LoVo (cell line): ENCODE measurements around the gene MAPK8IP1.
"Not testable (repeated sequence)": the region's sequence is repeated elsewhere in the genome, so short reads cannot be mapped to it uniquely, and the experiment has no call there.

Source experiments
- DNase-seq: peaks from one replicate; pipeline ENCODE4 v3.0.0-alpha.2; 2016; ENCODE audit warnings: low spot score

Gene MAPK8IP1

GRCh38 chr11:45890886-45891550, 5.6 kb downstream of the MAPK8IP1 start:
- no peak for DNase-seq

DNA sequence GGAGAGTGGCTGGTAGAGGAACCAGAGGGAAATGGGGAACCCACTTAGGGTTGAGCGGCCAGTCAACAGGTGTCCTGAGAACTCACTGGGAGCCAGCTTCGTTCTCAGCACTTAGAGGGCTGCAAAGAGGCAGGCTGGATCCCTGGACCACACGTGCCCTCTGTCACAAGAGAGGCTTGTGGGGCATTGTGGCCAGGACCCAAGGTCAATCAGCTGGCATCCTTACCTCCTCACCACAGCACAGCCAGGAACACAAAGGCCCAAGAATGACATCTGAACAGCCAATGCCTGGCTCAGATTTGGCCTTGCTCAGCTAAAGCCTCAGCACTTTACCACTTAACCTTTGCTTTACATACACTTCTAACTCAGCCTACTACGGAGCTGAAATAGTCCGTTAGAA, 7.4 kb downstream of the MAPK8IP1 start:
- no peak for DNase-seq

GRCh38 chr11:45894555-45895247, 9.2 kb downstream of the MAPK8IP1 start:
- no peak for DNase-seq

- DNase-seq, result no peak
Observed at GRCh38 chr11:45895553-45896259, 10.3 kb downstream of the MAPK8IP1 start.

DNA sequence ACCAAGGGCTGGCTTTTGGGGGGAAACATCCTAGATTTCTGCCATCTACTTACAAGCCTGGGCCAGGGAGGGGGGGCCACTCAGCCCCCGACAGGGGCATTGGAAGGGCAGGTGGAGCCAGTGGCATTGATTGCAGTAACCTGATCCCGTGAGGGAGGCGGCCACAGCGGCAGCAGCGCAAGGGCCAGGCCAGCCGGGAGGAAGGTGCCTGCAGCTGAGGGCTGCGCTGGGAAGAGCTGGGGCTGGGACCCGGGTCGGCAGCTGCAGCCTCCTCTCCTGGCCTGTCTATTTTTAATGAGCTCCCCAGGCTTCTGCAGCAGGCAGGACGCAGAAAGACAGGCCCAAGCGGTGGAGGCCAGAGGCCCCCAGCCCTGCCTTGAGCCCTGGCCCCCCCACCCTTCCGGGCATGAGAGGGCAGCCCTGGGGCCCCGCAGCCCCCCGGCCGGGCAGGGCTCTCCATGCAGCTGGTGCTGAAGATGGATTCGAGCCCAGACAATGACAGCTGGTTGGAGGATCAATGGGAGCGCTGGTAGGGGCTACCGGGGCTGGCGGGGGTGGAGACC, 11.1 kb downstream of the MAPK8IP1 start:
- DNase-seq, result no peak

- DNase-seq, result no peak
Observed at GRCh38 chr11:45897556-45897955, 12.1 kb downstream of the MAPK8IP1 start.

- no peak for DNase-seq
Observed at GRCh38 chr11:45899086-45899447, 13.6 kb downstream of the MAPK8IP1 start.

- DNase-seq, result peak; percentile 51
Observed at GRCh38 chr11:45899448-45900174, 14.2 kb downstream of the MAPK8IP1 start.

DNA sequence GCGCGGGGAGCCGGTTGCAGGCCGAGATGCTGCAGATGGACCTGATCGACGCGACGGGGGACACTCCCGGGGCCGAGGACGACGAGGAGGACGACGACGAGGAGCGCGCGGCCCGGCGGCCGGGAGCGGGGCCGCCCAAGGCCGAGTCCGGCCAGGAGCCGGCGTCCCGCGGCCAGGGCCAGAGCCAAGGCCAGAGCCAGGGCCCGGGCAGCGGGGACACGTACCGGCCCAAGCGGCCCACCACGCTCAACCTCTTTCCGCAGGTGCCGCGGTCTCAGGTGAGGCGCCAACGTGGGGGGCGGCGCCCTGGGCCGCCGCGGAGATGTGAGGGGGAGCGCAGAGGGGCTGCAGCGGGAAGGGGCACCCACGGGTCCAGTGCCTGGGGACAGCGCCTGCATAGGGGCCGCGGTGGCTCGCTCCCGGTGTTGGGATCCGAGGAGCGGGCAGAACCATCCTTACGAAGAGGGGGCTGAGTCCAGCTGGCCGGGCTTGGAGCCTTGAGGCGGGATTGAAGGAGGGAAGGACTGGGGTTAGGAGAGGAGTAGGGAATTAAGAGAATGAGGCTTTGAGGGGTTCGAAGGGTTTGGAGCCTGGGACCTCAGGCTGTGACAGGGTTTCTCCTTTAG, 14.8 kb downstream of the MAPK8IP1 start:
- DNase-seq, result not testable (repeated sequence)

DNA sequence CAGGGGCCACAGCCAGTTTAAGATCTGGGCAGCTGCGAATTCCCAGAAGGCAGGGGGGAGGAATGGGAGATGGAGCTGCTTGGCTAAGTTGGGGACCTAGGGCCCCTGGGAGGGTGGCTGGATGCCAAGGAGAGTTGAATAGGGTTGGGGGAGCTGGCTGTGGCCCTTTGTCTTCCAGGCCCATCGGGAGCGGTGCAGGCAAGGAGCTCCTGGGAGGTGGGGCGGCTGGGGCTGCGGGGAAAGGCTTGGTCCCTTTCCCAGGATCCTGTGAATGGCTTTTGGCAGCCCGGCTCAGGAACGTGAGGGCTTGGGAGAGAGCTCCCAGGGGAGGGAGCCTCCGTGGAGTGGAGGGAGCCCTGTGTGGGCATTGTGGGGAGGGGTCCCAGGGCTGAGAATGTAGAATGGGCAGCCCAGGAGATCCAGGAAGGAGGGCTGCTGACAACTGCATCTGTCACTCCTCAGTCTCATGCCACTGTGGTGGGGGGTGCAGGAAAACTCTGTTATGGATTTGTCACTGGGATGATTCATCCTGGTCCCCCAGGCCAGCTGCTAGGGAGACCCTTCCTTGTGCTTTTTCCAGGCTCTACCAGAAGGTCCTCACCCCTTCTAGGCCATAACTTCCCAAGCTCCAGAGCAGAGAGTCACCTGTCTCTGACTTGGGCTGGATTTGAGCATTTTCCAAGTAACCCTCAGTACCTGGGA, 15.6 kb downstream of the MAPK8IP1 start:
- no peak for DNase-seq

DNA sequence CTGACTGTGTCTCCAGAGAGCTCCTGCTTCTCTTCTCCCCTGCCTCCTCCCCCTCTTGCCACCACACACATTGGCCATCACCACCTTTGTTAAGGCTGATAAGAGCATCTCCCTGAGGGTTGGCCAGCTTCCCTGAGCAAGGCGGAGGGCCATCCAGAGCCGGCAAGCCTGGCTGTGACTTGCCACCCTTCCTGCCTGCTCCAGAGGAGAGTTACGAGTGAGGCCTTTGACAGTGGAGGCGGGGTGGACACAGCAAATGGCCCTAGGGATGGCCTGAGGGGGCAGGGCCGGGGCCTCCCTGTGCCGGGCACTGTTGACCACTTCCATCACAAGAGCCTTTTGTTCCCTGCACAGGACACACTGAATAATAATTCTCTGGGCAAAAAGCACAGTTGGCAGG, 16.2 kb downstream of the MAPK8IP1 start:
- DNase-seq, result no peak

DNA sequence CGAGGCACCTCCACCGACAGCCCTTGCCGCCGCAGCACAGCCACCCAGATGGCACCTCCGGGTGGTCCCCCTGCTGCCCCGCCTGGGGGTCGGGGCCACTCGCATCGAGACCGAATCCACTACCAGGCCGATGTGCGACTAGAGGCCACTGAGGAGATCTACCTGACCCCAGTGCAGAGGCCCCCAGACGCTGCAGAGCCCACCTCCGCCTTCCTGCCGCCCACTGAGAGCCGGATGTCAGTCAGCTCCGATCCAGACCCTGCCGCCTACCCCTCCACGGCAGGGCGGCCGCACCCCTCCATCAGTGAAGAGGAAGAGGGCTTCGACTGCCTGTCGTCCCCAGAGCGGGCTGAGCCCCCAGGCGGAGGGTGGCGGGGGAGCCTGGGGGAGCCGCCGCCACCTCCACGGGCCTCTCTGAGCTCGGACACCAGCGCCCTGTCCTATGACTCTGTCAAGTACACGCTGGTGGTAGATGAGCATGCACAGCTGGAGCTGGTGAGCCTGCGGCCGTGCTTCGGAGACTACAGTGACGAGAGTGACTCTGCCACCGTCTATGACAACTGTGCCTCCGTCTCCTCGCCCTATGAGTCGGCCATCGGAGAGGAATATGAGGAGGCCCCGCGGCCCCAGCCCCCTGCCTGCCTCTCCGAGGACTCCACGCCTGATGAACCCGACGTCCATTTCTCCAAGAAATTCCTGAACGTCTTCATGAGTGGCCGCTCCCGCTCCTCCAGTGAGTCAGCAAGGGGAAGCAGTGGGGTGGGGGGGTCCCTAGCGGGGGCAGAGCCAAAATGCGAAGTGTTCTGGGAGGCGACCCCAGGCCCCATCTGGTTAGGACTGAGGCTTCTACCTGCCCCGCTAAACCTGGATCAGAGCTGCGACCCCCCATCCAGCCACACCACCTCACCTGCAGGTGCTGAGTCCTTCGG, 17.3 kb downstream of the MAPK8IP1 start:
- no peak for DNase-seq

GRCh38 chr11:45904309-45904915, 19.0 kb downstream of the MAPK8IP1 start:
- no peak for DNase-seq

- DNase-seq, result no peak
Observed at GRCh38 chr11:45905095-45905494, 19.6 kb downstream of the MAPK8IP1 start.

GRCh38 chr11:45905576-45905975, 20.1 kb downstream of the MAPK8IP1 start:
- DNase-seq, result not testable (repeated sequence)

GRCh38 chr11:45906096-45906682, 20.7 kb downstream of the MAPK8IP1 start:
- no peak for DNase-seq

GRCh38 chr11:45906965-45907611, 21.6 kb downstream of the MAPK8IP1 start, which contains the start of gene FREY1:
Gene FREY1 (minus strand): TSS chr11:45907271. CDS start chr11:45907245, 26 bp downstream.
- DNase-seq, result no peak

DNA sequence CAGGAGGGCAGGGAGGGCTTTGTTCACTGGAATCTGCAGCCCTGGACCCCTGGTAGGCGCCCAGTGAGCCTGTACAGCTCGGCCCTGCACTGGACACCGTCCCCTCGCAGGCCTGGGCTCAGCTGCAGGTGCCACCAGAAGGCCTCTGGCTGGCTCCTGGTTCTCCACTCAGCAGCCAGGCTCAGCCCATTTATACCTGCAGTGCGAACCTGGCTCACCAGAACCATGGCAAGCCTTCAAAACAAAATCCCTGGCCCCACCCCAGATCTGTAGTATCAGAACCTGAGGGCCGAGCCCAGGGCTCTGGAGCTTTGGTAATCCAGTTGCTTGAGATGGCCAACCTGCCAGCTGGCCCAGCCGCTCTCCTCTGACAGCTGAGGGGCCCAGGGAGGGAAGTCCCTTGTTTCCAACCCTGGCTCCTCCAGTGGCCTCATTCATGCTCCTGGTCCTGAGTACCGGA, 22.5 kb downstream of the MAPK8IP1 start:
- DNase-seq, result no peak
